SK-N-SH treated with all-trans-retinoic acid at 6 μM for 48 hours (cell line): ENCODE measurements around the gene MT1F.

ENCODE experiments used
- ATAC-seq: fragments of 200-7000 bp; cut with Tn5 transposase; 3 replicates; pipeline ENCODE4 v1.9.1; 2020; ENCODE audit warnings: mild to moderate bottlenecking, moderate library complexity
- ARNTL ChIP-seq: fragments of 450-650 bp; formaldehyde crosslinking; IDR thresholded peaks from 2 replicates; pipeline ENCODE4 v1.5.0; 2020; ENCODE audit warnings: low read depth, mild to moderate bottlenecking, moderate library complexity, borderline replicate concordance
- CREB5 ChIP-seq: fragments of 250-450 bp; sonication (Bioruptor Pico); IDR thresholded peaks from 2 replicates; pipeline ENCODE4 v1.5.1; 2020; ENCODE audit warnings: low read depth, mild to moderate bottlenecking, moderate library complexity
- ESRRG ChIP-seq: fragments of 250-450 bp; sonication (Bioruptor Pico); IDR thresholded peaks from 2 replicates; pipeline ENCODE4 v1.6.1; 2021; ENCODE audit warnings: mild to moderate bottlenecking
- ISL1 ChIP-seq: fragments of 250-450 bp; sonication (Bioruptor Pico); IDR thresholded peaks from 2 replicates; pipeline ENCODE4 v2.1.2; 2022; ENCODE audit warnings: mild to moderate bottlenecking, moderate library complexity
- OSR1 ChIP-seq: fragments of 250-450 bp; sonication (Bioruptor Pico); IDR thresholded peaks from 2 replicates; pipeline ENCODE4 v1.8.0; 2022; ENCODE audit warnings: moderate library complexity, mild to moderate bottlenecking, inconsistent platforms
- PATZ1 ChIP-seq: fragments of 250-450 bp; sonication (Bioruptor Pico); IDR thresholded peaks from 2 replicates; pipeline ENCODE4 v1.8.0; 2020; ENCODE audit warnings: mild to moderate bottlenecking, moderate library complexity, borderline replicate concordance
- PPARA ChIP-seq: fragments of 250-450 bp; sonication (Bioruptor Pico); IDR thresholded peaks from 2 replicates; pipeline ENCODE4 v1.5.0; 2020; ENCODE audit warnings: mild to moderate bottlenecking, borderline replicate concordance
- RARB ChIP-seq: fragments of 250-450 bp; sonication (Bioruptor Pico); IDR thresholded peaks from 2 replicates; pipeline ENCODE4 v1.8.0; 2021; ENCODE audit warnings: mild to moderate bottlenecking, moderate library complexity
- SNAI2 ChIP-seq: fragments of 250-450 bp; sonication (Bioruptor Pico); IDR thresholded peaks from 2 replicates; pipeline ENCODE4 v1.5.0; 2020; ENCODE audit warnings: mild to moderate bottlenecking, moderate library complexity
- TCF4 ChIP-seq: fragments of 250-450 bp; sonication (Bioruptor Pico); IDR thresholded peaks from 2 replicates; pipeline ENCODE4 v1.8.0; 2021; ENCODE audit warnings: mild to moderate bottlenecking, moderate library complexity, borderline replicate concordance
- TOX ChIP-seq: fragments of 250-450 bp; sonication (Bioruptor Pico); IDR thresholded peaks from 2 replicates; pipeline ENCODE4 v1.8.0; 2021; ENCODE audit warnings: mild to moderate bottlenecking, moderate library complexity, borderline replicate concordance
- TSHZ2 ChIP-seq: fragments of 250-450 bp; sonication (Bioruptor Pico); IDR thresholded peaks from 2 replicates; pipeline ENCODE4 v1.5.0; 2020; ENCODE audit warnings: mild to moderate bottlenecking, moderate library complexity
- ZC3H10 ChIP-seq: fragments of 250-450 bp; sonication (Bioruptor Pico); IDR thresholded peaks from 2 replicates; pipeline ENCODE4 v1.5.1; 2021; ENCODE audit warnings: mild to moderate bottlenecking, moderate library complexity
- ZFP3 ChIP-seq: fragments of 250-450 bp; sonication (Bioruptor Pico); IDR thresholded peaks from 2 replicates; pipeline ENCODE4 v1.5.0; 2020; ENCODE audit warnings: mild to moderate bottlenecking, moderate library complexity
- ZFP30 ChIP-seq: fragments of 450-650 bp; formaldehyde crosslinking; IDR thresholded peaks from 2 replicates; pipeline ENCODE4 v1.5.0; 2022; ENCODE audit warnings: mild to moderate bottlenecking, moderate library complexity
- ZNF565 ChIP-seq: fragments of 450-650 bp; formaldehyde crosslinking; conservative IDR thresholded peaks from 2 replicates; pipeline ENCODE4 v1.5.0; 2020; ENCODE audit warnings: low read depth, mild to moderate bottlenecking, moderate library complexity
- ZNF70 ChIP-seq: fragments of 450-650 bp; formaldehyde crosslinking; IDR thresholded peaks from 2 replicates; pipeline ENCODE4 v1.5.0; 2020; ENCODE audit warnings: mild to moderate bottlenecking, moderate library complexity
- ZNF8 ChIP-seq: fragments of 450-650 bp; formaldehyde crosslinking; IDR thresholded peaks from 2 replicates; pipeline ENCODE4 v1.5.0; 2020; ENCODE audit warnings: mild to moderate bottlenecking, moderate library complexity

Gene MT1F

GRCh38 chr16:56631197-56631596, 26.6 kb upstream of the MT1F start:
- no peak for TF ChIP-seq ZNF565 (CRISPR knock-in tag)
- TF ChIP-seq SNAI2 (CRISPR knock-in tag), result no peak
- TF ChIP-seq PPARA (CRISPR knock-in tag), result no peak
- no peak for TF ChIP-seq TSHZ2 (CRISPR knock-in tag)
- TF ChIP-seq TOX (CRISPR knock-in tag), result no peak
- TF ChIP-seq ZNF70 (CRISPR knock-in tag), result no peak
- no peak for TF ChIP-seq ZC3H10 (CRISPR knock-in tag)
- TF ChIP-seq TCF4 (CRISPR knock-in tag), result no peak
- no peak for TF ChIP-seq RARB (CRISPR knock-in tag)
- ATAC-seq, result no peak

- no peak for ATAC-seq
- TF ChIP-seq TSHZ2 (CRISPR knock-in tag) (no peak), ZNF565 (CRISPR knock-in tag) (no peak), RARB (CRISPR knock-in tag) (no peak), ZFP30 (CRISPR knock-in tag) (no peak), ARNTL (no peak), ZFP3 (CRISPR knock-in tag) (no peak)
These were observed 26.0 kb upstream of the MT1F start for GRCh38 chr16:56631832-56632155.

GRCh38 chr16:56632156-56632847, 25.5 kb upstream of the MT1F start, which contains the start of gene MT1M:
MT1M (plus strand) TSS chr16:56632659; CDS start chr16:56632732, 73 bp downstream.
- ATAC-seq, result peak; percentile 63

GRCh38 chr16:56632848-56633365, 24.9 kb upstream of the MT1F start:
- TF ChIP-seq PATZ1 (CRISPR knock-in tag) (no peak), ZNF565 (CRISPR knock-in tag) (no peak), TCF4 (CRISPR knock-in tag) (no peak), TSHZ2 (CRISPR knock-in tag) (no peak), ISL1 (CRISPR knock-in tag) (no peak), ZC3H10 (CRISPR knock-in tag) (no peak), ZNF8 (CRISPR knock-in tag) (no peak), ESRRG (CRISPR knock-in tag) (no peak), OSR1 (CRISPR knock-in tag) (no peak), SNAI2 (CRISPR knock-in tag) (no peak), ZNF70 (CRISPR knock-in tag) (no peak), ARNTL (no peak), RARB (CRISPR knock-in tag) (no peak)
- ATAC-seq, result no peak

More at GRCh38 chr16:56632156-56632847, 25.5 kb upstream of the MT1F start, which contains the start of gene MT1M:
- TF ChIP-seq CREB5 (CRISPR knock-in tag), result no peak
